Stomach (tissue), 4 donors: ENCODE measurements around the gene TAS1R3.

Experiments
- EP300 ChIP-seq: sonication (generic); formaldehyde crosslinking; IDR thresholded peaks from one replicate; pipeline ENCODE4 v1.6.1; 2017; ENCODE audit warnings: antibody characterized with exemption
- TF ChIP-seq, protein P1 (sequence below), 7 experiments: fragments of 450-650 bp in 4 of 7; fragments of 200-600 bp in 3 of 7; sonication (generic) in 3 of 7; IDR thresholded peaks; one replicate each; pipeline ENCODE4 v1.5.1; 2016 to 2019; ENCODE audit warnings: antibody characterized with exemption in 7 of 7, control low read depth in 2 of 7, mild to moderate bottlenecking in 1 of 7

GRCh38 chr1:1347026-1347595, 16.0 kb downstream of the TAS1R3 start:
- no peak for TF ChIP-seq EP300
- TF ChIP-seq, protein P1, sequence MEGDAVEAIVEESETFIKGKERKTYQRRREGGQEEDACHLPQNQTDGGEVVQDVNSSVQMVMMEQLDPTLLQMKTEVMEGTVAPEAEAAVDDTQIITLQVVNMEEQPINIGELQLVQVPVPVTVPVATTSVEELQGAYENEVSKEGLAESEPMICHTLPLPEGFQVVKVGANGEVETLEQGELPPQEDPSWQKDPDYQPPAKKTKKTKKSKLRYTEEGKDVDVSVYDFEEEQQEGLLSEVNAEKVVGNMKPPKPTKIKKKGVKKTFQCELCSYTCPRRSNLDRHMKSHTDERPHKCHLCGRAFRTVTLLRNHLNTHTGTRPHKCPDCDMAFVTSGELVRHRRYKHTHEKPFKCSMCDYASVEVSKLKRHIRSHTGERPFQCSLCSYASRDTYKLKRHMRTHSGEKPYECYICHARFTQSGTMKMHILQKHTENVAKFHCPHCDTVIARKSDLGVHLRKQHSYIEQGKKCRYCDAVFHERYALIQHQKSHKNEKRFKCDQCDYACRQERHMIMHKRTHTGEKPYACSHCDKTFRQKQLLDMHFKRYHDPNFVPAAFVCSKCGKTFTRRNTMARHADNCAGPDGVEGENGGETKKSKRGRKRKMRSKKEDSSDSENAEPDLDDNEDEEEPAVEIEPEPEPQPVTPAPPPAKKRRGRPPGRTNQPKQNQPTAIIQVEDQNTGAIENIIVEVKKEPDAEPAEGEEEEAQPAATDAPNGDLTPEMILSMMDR (IDR thresholded peaks at IDR 0.05), result no peak
